GM23338 (cell line): Measurements from ENCODE around the gene PRKAR1B.

Source experiments
- CREB1 ChIP-seq: fragments of 250-450 bp; sonication (Bioruptor Pico); IDR thresholded peaks from 2 replicates; pipeline ENCODE4 v1.5.0; 2020; ENCODE audit warnings: low read depth, mild to moderate bottlenecking, moderate library complexity
- EZH2 ChIP-seq: fragments of 200-600 bp; sonication (generic); IDR thresholded peaks from one replicate; pipeline ENCODE4 v1.8.0; 2017; ENCODE audit warnings: antibody characterized with exemption, mild to moderate bottlenecking, low read depth; ENCODE audit not compliant: unreplicated experiment
- EZH2phosphoT487 ChIP-seq: fragments of 200-600 bp; sonication (generic); IDR thresholded peaks from one replicate; pipeline ENCODE4 v1.8.1; 2018; ENCODE audit warnings: antibody characterized with exemption; ENCODE audit not compliant: unreplicated experiment
- JUNB ChIP-seq: IDR thresholded peaks from one replicate; pipeline ENCODE4 v1.6.1; 2016; ENCODE audit warnings: antibody characterized with exemption; ENCODE audit not compliant: unreplicated experiment
- NANOG ChIP-seq: IDR thresholded peaks from 2 replicates; pipeline ENCODE4 v1.6.1; 2016; ENCODE audit warnings: antibody characterized with exemption, borderline replicate concordance
- POLR2AphosphoS5 ChIP-seq: IDR thresholded peaks from 2 replicates; pipeline ENCODE4 v1.6.1; 2016; ENCODE audit warnings: antibody characterized with exemption, low read depth
- ZNF114 ChIP-seq: fragments of 250-450 bp; sonication (Bioruptor Pico); IDR thresholded peaks from 2 replicates; pipeline ENCODE4 v1.5.0; 2020; ENCODE audit warnings: mild to moderate bottlenecking, moderate library complexity
- TF ChIP-seq, protein P1 (sequence below), 2 experiments: fragments of 200-600 bp in 1 of 2; sonication (generic) in 1 of 2; conservative IDR thresholded peaks; 2 replicates each; pipeline versions ENCODE4 v1.5.1 to v1.6.1; 2016 to 2017; ENCODE audit warnings: antibody characterized with exemption in 2 of 2, low read depth in 2 of 2, mild to moderate bottlenecking in 2 of 2, moderate library complexity in 1 of 2
- TF ChIP-seq, protein P2 (sequence below): IDR thresholded peaks from one replicate; pipeline ENCODE4 v1.6.1; 2018; ENCODE audit warnings: antibody characterized with exemption; ENCODE audit not compliant: unreplicated experiment
- TF ChIP-seq, protein P3 (sequence below): IDR thresholded peaks from 2 replicates; pipeline ENCODE4 v1.6.1; 2016; ENCODE audit warnings: antibody characterized with exemption

DNA sequence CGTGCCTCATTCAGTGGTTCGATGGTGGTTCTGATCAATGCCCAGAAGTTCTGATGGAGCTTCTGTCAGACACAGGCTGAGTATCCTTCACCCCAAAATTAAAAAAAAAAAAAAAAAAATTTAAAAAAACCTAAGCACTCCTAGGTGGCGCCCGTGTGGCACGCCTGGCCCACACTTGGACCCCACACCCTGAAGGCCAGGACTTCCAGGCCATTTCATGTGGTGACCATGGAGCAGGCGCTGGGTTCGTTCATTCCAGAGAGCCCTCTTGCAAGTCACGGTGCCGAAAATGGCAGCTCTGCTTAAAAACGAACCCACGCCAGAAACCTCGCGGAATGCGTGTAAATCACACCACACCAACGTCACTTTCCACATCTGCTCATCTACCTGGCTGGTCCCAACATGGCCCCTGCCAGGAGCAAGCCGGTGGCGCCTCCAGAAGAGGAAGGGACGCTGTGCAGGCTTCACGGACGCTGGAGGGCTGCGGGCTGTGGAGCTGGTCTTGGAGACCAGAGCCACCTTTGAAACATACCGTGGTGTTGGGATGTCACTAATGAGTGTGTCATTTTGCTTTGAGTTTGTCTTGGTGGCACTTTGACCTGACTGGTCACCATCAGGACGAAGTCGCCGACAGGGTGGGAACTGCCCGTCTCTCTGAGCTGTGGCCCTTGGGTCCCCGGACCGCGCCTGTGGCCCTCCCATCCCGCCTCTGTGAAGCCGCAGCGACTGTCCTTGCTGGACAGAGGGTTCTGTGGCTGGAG lies 46.0 kb upstream of the PRKAR1B start:
- TF ChIP-seq POLR2AphosphoS5: no peak
- TF ChIP-seq, protein P1, sequence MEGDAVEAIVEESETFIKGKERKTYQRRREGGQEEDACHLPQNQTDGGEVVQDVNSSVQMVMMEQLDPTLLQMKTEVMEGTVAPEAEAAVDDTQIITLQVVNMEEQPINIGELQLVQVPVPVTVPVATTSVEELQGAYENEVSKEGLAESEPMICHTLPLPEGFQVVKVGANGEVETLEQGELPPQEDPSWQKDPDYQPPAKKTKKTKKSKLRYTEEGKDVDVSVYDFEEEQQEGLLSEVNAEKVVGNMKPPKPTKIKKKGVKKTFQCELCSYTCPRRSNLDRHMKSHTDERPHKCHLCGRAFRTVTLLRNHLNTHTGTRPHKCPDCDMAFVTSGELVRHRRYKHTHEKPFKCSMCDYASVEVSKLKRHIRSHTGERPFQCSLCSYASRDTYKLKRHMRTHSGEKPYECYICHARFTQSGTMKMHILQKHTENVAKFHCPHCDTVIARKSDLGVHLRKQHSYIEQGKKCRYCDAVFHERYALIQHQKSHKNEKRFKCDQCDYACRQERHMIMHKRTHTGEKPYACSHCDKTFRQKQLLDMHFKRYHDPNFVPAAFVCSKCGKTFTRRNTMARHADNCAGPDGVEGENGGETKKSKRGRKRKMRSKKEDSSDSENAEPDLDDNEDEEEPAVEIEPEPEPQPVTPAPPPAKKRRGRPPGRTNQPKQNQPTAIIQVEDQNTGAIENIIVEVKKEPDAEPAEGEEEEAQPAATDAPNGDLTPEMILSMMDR (conservative IDR thresholded peaks at IDR 0.05; ENCODE audit: low read depth in 2 of 2): no peak
- TF ChIP-seq, protein P2, sequence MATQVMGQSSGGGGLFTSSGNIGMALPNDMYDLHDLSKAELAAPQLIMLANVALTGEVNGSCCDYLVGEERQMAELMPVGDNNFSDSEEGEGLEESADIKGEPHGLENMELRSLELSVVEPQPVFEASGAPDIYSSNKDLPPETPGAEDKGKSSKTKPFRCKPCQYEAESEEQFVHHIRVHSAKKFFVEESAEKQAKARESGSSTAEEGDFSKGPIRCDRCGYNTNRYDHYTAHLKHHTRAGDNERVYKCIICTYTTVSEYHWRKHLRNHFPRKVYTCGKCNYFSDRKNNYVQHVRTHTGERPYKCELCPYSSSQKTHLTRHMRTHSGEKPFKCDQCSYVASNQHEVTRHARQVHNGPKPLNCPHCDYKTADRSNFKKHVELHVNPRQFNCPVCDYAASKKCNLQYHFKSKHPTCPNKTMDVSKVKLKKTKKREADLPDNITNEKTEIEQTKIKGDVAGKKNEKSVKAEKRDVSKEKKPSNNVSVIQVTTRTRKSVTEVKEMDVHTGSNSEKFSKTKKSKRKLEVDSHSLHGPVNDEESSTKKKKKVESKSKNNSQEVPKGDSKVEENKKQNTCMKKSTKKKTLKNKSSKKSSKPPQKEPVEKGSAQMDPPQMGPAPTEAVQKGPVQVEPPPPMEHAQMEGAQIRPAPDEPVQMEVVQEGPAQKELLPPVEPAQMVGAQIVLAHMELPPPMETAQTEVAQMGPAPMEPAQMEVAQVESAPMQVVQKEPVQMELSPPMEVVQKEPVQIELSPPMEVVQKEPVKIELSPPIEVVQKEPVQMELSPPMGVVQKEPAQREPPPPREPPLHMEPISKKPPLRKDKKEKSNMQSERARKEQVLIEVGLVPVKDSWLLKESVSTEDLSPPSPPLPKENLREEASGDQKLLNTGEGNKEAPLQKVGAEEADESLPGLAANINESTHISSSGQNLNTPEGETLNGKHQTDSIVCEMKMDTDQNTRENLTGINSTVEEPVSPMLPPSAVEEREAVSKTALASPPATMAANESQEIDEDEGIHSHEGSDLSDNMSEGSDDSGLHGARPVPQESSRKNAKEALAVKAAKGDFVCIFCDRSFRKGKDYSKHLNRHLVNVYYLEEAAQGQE: no peak
- no peak for TF ChIP-seq JUNB
- TF ChIP-seq EZH2: no peak
- TF ChIP-seq, protein P3, sequence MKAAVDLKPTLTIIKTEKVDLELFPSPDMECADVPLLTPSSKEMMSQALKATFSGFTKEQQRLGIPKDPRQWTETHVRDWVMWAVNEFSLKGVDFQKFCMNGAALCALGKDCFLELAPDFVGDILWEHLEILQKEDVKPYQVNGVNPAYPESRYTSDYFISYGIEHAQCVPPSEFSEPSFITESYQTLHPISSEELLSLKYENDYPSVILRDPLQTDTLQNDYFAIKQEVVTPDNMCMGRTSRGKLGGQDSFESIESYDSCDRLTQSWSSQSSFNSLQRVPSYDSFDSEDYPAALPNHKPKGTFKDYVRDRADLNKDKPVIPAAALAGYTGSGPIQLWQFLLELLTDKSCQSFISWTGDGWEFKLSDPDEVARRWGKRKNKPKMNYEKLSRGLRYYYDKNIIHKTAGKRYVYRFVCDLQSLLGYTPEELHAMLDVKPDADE: no peak
- TF ChIP-seq CREB1: no peak
- TF ChIP-seq NANOG: no peak
- no peak for TF ChIP-seq ZNF114 (CRISPR knock-in tag)
- no peak for TF ChIP-seq EZH2phosphoT487
